Astrocyte (in vitro differentiated cells and primary cell): ENCODE measurements around the gene ETFA. TPM values are rescaled to one million over a fixed set of nuclear protein-coding genes. Genes with fewer than 3 reads are reported as not detected.

Source experiments
- DNase-seq: peaks from one replicate; pipeline ENCODE4 v3.0.0-alpha.2; 2010; ENCODE audit warnings: low read depth
- FAIRE-seq: peaks from 2 replicates; lab custom pipeline; 2011; peaks lifted over from hg19 to GRCh38; lab: Jason Lieb, UNC
- H2AFZ ChIP-seq: 2 replicates; pipeline ENCODE4 v1.6.0; 2012; ENCODE audit warnings: low read depth, low read length, inconsistent platforms
- H3K27ac ChIP-seq: 2 replicates; pipeline ENCODE4 v1.5.1; 2011; ENCODE audit warnings: low read depth, low read length, inconsistent platforms
- H3K27me3 ChIP-seq: 2 replicates; pipeline ENCODE4 v1.6.0; 2011; ENCODE audit warnings: low read length, inconsistent platforms; ENCODE audit not compliant: insufficient read depth
- H3K36me3 ChIP-seq: 2 replicates; pipeline ENCODE4 v1.5.1; 2011; ENCODE audit warnings: low read length, inconsistent platforms; ENCODE audit not compliant: insufficient read depth
- H3K4me1 ChIP-seq: 2 replicates; pipeline ENCODE4 v1.5.1; 2011; ENCODE audit warnings: low read length, inconsistent platforms; ENCODE audit not compliant: insufficient read depth
- H3K4me2 ChIP-seq: 2 replicates; pipeline ENCODE4 v1.6.0; 2012; ENCODE audit warnings: low read length, inconsistent platforms
- H3K4me3 ChIP-seq: 2 replicates; pipeline ENCODE4 v1.5.1; 2011; ENCODE audit warnings: low read depth, mild to moderate bottlenecking, low read length, inconsistent platforms; ENCODE audit not compliant: insufficient read depth
- H3K79me2 ChIP-seq: 2 replicates; pipeline ENCODE4 v1.6.0; 2012; ENCODE audit warnings: mild to moderate bottlenecking, low read length, inconsistent platforms; ENCODE audit not compliant: insufficient read depth
- H3K9ac ChIP-seq: 2 replicates; pipeline ENCODE4 v1.6.0; 2012; ENCODE audit warnings: mild to moderate bottlenecking, low read length, inconsistent platforms
- H3K9me3 ChIP-seq: 2 replicates; pipeline ENCODE4 v1.5.1; 2012; ENCODE audit warnings: low read depth, mild to moderate bottlenecking, low read length, inconsistent platforms; ENCODE audit not compliant: insufficient read depth
- H4K20me1 ChIP-seq: 2 replicates; pipeline ENCODE4 v1.6.0; 2012; ENCODE audit warnings: low read length, inconsistent platforms; ENCODE audit not compliant: insufficient read depth
- H3K27ac Mint-ChIP-seq: one replicate; pipeline ENCODE4 v1.8.0; 2021; ENCODE audit warnings: mild to moderate bottlenecking, mixed read lengths; ENCODE audit not compliant: unreplicated experiment
- H3K27me3 Mint-ChIP-seq: one replicate; pipeline ENCODE4 v1.8.0; 2021; ENCODE audit warnings: low read depth, mixed read lengths; ENCODE audit not compliant: unreplicated experiment
- H3K36me3 Mint-ChIP-seq: one replicate; pipeline ENCODE4 v1.8.0; 2021; ENCODE audit warnings: low read depth, mixed read lengths; ENCODE audit not compliant: unreplicated experiment
- H3K4me1 Mint-ChIP-seq: one replicate; pipeline ENCODE4 v1.8.0; 2021; ENCODE audit warnings: low read depth, mixed read lengths; ENCODE audit not compliant: unreplicated experiment
- H3K4me3 Mint-ChIP-seq: one replicate; pipeline ENCODE4 v1.8.0; 2021; ENCODE audit warnings: mild to moderate bottlenecking, moderate library complexity, mixed read lengths; ENCODE audit not compliant: unreplicated experiment
- H3K9me3 Mint-ChIP-seq: one replicate; pipeline ENCODE4 v1.8.0; 2021; ENCODE audit warnings: mild to moderate bottlenecking, mixed read lengths; ENCODE audit not compliant: unreplicated experiment
- CTCF ChIP-seq: IDR thresholded peaks from 2 replicates; pipeline ENCODE4 v1.5.1; 2011; ENCODE audit warnings: low read depth, mild to moderate bottlenecking, inconsistent platforms, low read length, moderate library complexity; ENCODE audit not compliant: insufficient read depth
- EZH2 ChIP-seq: IDR thresholded peaks from 2 replicates; pipeline ENCODE4 v1.6.1; 2012; ENCODE audit warnings: mild to moderate bottlenecking, low read length, inconsistent platforms; ENCODE audit not compliant: insufficient read depth
- total RNA-seq: library from RNA; stranded (reverse); gene quantifications from 2 replicates; pipeline ENCODE4 v1.2.1, GENCODE V29; 2021

The ETFA gene
- total RNA-seq, 1 donor from 2014 or later: 126 TPM

GRCh38 chr15:76178296-76179000 lies 132.8 kb downstream of the ETFA start:
- Mint-ChIP-seq H3K4me3 (no peak overlapping the region), H3K36me3 (no peaks in the 10 kb centered on the region), H3K4me1 (peaks cover 10% of the 10 kb centered on the region), H3K27ac (peak overlapping the region; percentile 81), H3K27me3 (peaks cover 20% of the 10 kb centered on the region), H3K9me3 (no peaks in the 10 kb centered on the region)
- H3K4me1 ChIP-seq: peaks cover 4% of the 10 kb centered on the region
- H3K9ac ChIP-seq: no peak overlapping the region
- DNase-seq (no peak), FAIRE-seq (no peak)
- no peak overlapping the region for H3K4me3 ChIP-seq
- no peaks in the 10 kb centered on the region for H4K20me1 ChIP-seq
- H3K27ac ChIP-seq: no peak overlapping the region
- H3K79me2 ChIP-seq: no peaks in the 10 kb centered on the region
- TF ChIP-seq CTCF (no peak), EZH2 (no peak)
- H3K9me3 ChIP-seq: no peaks in the 10 kb centered on the region
- no peak overlapping the region for H3K4me2 ChIP-seq
- H3K27me3 ChIP-seq: peaks cover 13% of the 10 kb centered on the region
- H3K36me3 ChIP-seq: no peaks in the 10 kb centered on the region
- peak overlapping the region; percentile 17 for H2AFZ ChIP-seq

- H4K20me1 ChIP-seq: no peaks in the 10 kb centered on the region
- no peak for FAIRE-seq
- peak; percentile 13 for DNase-seq
- Mint-ChIP-seq H3K36me3 (peaks cover 4% of the 10 kb centered on the region), H3K9me3 (no peaks in the 10 kb centered on the region), H3K27ac (peak overlapping the region; percentile 81), H3K4me1 (peaks cover 7% of the 10 kb centered on the region), H3K4me3 (no peak overlapping the region), H3K27me3 (peaks cover 27% of the 10 kb centered on the region)
- H3K27ac ChIP-seq: no peak overlapping the region
- H3K36me3 ChIP-seq: no peaks in the 10 kb centered on the region
- H3K4me3 ChIP-seq: no peak overlapping the region
- no peaks in the 10 kb centered on the region for H3K9me3 ChIP-seq
- TF ChIP-seq CTCF: no peak
- no peak for TF ChIP-seq EZH2
- no peaks in the 10 kb centered on the region for H3K79me2 ChIP-seq
- peaks cover 13% of the 10 kb centered on the region for H3K27me3 ChIP-seq
- no peak overlapping the region for H3K9ac ChIP-seq
- H3K4me1 ChIP-seq: peaks cover 4% of the 10 kb centered on the region
- H3K4me2 ChIP-seq: no peak overlapping the region
- no peak overlapping the region for H2AFZ ChIP-seq
Observed at GRCh38 chr15:76177491-76178040, 133.7 kb downstream of the ETFA start.
